Parathyroid adenoma (tissue), 2 donors: ENCODE measurements around the gene METTL22.

ENCODE experiments used
- H2AFZ ChIP-seq: fragments of 300-600 bp; sonication (generic); one replicate; pipeline ENCODE4 v1.7.0; 2017; ENCODE audit warnings: antibody characterized with exemption, mild to moderate bottlenecking
- H3K27ac ChIP-seq: fragments of 300-600 bp; sonication (generic); one replicate; pipeline ENCODE4 v1.7.0; 2017
- H3K27me3 ChIP-seq: fragments of 300-600 bp; sonication (generic); one replicate; pipeline ENCODE4 v1.7.0; 2017; ENCODE audit warnings: low read length; ENCODE audit not compliant: control insufficient read depth, insufficient read depth
- H3K36me3 ChIP-seq: fragments of 300-600 bp; sonication (generic); one replicate; pipeline ENCODE4 v1.7.0; 2017; ENCODE audit warnings: low read length; ENCODE audit not compliant: control insufficient read depth, insufficient read depth
- H3K4me1 ChIP-seq: fragments of 300-600 bp; sonication (generic); one replicate; pipeline ENCODE4 v1.7.0; 2017; ENCODE audit warnings: control low read depth
- H3K4me2 ChIP-seq: fragments of 300-600 bp; sonication (generic); one replicate; pipeline ENCODE4 v1.7.0; 2017; ENCODE audit warnings: low read length
- H3K4me3 ChIP-seq: fragments of 300-600 bp; sonication (generic); one replicate; pipeline ENCODE4 v1.7.0; 2017; ENCODE audit warnings: low read depth, low read length
- H3K79me2 ChIP-seq: fragments of 300-600 bp; sonication (generic); one replicate; pipeline ENCODE4 v1.7.0; 2017; ENCODE audit warnings: control low read depth
- H3K9ac ChIP-seq: fragments of 300-600 bp; sonication (generic); one replicate; pipeline ENCODE4 v1.7.0; 2017; ENCODE audit warnings: mild to moderate bottlenecking
- H3K9me3 ChIP-seq: fragments of 300-600 bp; sonication (generic); one replicate; pipeline ENCODE4 v1.7.0; 2017; ENCODE audit warnings: low read length; ENCODE audit not compliant: control insufficient read depth
- TF ChIP-seq, protein P1 (sequence below): fragments of 300-600 bp; sonication (generic); IDR thresholded peaks from one replicate; pipeline ENCODE4 v1.7.0; 2017; ENCODE audit warnings: antibody characterized with exemption, mild to moderate bottlenecking
- donor health status: primary hyperparathyroidism.

Gene METTL22

DNA sequence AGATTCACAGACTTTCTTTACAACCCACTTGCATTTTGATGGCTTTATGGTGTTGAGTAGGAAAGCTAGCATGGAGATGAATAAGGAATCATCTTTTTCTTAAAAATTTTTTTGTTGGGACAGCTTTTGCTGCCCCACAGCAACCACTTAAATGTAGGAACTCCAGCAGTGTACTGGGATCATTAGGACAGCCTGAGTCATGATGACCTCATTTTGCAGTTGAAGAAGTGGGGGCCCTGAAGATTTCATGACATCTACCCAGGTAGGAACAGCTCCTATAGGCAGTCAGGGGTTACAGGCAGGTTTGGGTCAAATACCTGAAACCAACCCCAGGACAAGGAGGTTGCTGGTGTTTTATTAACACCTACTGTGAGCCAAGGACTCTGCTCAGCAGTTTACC, 2.1 kb downstream of the METTL22 start:
- Histone ChIP-seq H3K4me3 (no peak overlapping the region), H3K36me3 (no peaks in the 10 kb centered on the region), H3K4me1 (no peaks in the 10 kb centered on the region), H3K9ac (no peak overlapping the region), H3K9me3 (no peaks in the 10 kb centered on the region), H2AFZ (no peak overlapping the region), H3K79me2 (peaks cover 20% of the 10 kb centered on the region), H3K27me3 (no peaks in the 10 kb centered on the region), H3K4me2 (no peak overlapping the region), H3K27ac (no peak overlapping the region)
- TF ChIP-seq, protein P1, sequence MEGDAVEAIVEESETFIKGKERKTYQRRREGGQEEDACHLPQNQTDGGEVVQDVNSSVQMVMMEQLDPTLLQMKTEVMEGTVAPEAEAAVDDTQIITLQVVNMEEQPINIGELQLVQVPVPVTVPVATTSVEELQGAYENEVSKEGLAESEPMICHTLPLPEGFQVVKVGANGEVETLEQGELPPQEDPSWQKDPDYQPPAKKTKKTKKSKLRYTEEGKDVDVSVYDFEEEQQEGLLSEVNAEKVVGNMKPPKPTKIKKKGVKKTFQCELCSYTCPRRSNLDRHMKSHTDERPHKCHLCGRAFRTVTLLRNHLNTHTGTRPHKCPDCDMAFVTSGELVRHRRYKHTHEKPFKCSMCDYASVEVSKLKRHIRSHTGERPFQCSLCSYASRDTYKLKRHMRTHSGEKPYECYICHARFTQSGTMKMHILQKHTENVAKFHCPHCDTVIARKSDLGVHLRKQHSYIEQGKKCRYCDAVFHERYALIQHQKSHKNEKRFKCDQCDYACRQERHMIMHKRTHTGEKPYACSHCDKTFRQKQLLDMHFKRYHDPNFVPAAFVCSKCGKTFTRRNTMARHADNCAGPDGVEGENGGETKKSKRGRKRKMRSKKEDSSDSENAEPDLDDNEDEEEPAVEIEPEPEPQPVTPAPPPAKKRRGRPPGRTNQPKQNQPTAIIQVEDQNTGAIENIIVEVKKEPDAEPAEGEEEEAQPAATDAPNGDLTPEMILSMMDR = no peak

DNA sequence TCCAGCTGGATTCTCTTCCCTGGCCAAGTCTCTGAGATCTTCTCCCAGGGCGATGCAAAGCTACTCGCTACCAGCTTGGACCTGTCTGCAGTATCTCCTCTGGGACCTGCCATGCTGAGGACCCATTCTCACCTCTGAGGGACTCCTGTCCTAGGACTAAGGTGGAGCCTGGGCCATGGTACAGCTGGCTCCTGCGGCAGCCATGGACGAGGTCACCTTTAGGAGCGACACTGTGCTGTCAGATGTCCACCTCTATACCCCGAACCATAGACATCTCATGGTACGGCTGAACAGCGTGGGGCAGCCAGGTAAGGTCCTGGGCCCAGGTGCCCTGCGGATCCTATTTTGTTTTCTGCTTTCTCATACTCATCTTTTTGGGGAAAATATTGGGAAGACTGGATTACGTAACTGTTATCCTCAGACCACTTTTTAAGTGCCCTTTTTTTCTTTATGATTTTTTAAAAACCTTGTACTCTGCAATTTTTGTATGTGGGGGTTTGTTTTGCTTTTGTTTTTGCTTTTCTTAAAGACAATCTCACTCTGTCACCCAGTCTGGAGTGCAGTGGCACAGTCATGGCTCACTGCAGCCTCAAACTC, 4.1 kb downstream of the METTL22 start:
- Histone ChIP-seq H3K36me3 (no peaks in the 10 kb centered on the region), H3K4me3 (no peak overlapping the region), H3K79me2 (peaks cover 21% of the 10 kb centered on the region), H3K9ac (no peak overlapping the region), H3K4me2 (no peak overlapping the region), H3K9me3 (no peaks in the 10 kb centered on the region), H3K27ac (no peak overlapping the region), H2AFZ (no peak overlapping the region), H3K4me1 (no peaks in the 10 kb centered on the region), H3K27me3 (no peaks in the 10 kb centered on the region)
- TF ChIP-seq, protein P1 = no peak

DNA sequence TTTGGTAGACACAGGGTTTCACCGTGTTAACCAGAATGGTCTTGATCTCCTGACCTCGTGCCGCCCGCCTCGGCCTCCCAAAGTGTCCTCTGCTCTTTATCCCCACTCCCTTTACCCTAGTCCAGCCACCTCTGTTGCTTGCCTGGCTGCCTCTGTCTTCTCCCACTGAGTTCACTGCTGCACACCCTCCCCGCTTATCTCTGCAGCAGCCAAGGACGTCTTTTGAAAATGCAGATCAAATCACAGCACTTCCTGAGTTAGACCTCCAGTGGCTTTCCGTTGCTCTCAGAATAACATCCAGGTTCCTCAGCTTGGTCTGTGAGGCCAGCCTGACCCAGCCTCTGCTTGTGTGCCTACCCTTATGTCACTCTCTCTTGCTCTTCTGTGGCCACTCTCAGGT, 5.4 kb downstream of the METTL22 start:
- H3K9me3 ChIP-seq = no peaks in the 10 kb centered on the region
- H3K4me3 ChIP-seq = no peak overlapping the region
- TF ChIP-seq, protein P1 = no peak
- no peak overlapping the region for H2AFZ ChIP-seq
- peaks cover 17% of the 10 kb centered on the region for H3K79me2 ChIP-seq
- no peaks in the 10 kb centered on the region for H3K4me1 ChIP-seq
- H3K4me2 ChIP-seq = no peak overlapping the region
- H3K27me3 ChIP-seq = no peaks in the 10 kb centered on the region
- H3K27ac ChIP-seq = no peak overlapping the region
- no peaks in the 10 kb centered on the region for H3K36me3 ChIP-seq
- H3K9ac ChIP-seq = no peak overlapping the region

DNA sequence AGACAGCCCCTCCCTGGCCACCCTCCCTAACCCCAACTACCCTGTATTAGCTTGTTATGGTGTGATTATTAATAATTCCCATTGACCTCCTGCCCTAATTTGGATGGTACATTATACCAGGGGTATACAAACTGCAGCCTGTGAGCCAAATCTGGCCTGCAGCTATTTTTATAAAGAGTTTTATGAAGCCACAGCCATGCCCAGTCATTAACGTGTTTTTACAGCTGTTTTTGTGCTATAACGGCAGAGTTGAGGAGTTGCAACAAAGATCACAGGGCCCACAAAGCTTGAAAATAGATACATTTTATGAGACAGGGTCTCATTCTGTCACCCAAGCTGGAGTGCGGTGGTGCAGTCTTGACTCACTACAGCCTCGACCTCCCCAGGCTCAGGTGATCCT, 6.0 kb downstream of the METTL22 start:
- TF ChIP-seq, protein P1 = no peak
- H3K27me3 ChIP-seq = no peaks in the 10 kb centered on the region
- no peak overlapping the region for H3K27ac ChIP-seq
- no peak overlapping the region for H3K4me2 ChIP-seq
- peaks cover 12% of the 10 kb centered on the region for H3K79me2 ChIP-seq
- no peak overlapping the region for H3K9ac ChIP-seq
- H3K9me3 ChIP-seq = no peaks in the 10 kb centered on the region
- H3K36me3 ChIP-seq = no peaks in the 10 kb centered on the region
- H3K4me1 ChIP-seq = no peaks in the 10 kb centered on the region
- H2AFZ ChIP-seq = no peak overlapping the region
- H3K4me3 ChIP-seq = no peak overlapping the region
